GM10248 (cell line): Measurements from ENCODE around the gene CFDP1.

Experiments
- CTCF ChIA-PET: fragments of 300-600 bp; sonication (Branson Sonifier 250); formaldehyde crosslinking; extraction: SDS; loops from one replicate; lab custom pipeline; 2021; ENCODE audit warnings: antibody characterized with exemption; lab: Yijun Ruan, JAX
- POLR2A ChIA-PET: fragments of 350-650 bp; sonication (Branson Sonifier 250); formaldehyde crosslinking; extraction: SDS; loops from one replicate; lab custom pipeline; 2020; ENCODE audit warnings: antibody characterized with exemption; lab: Yijun Ruan, JAX
- DNase-seq: peaks from one replicate; pipeline ENCODE4 v3.0.0; 2012; ENCODE audit errors: extremely low spot score
- TF ChIP-seq, protein P1 (sequence below): IDR thresholded peaks from 2 replicates; pipeline ENCODE4 v1.5.1; 2012; ENCODE audit warnings: mild to moderate bottlenecking, low read depth; ENCODE audit errors: extremely low read depth, missing control alignments, control extremely low read depth

The CFDP1 gene

DNA sequence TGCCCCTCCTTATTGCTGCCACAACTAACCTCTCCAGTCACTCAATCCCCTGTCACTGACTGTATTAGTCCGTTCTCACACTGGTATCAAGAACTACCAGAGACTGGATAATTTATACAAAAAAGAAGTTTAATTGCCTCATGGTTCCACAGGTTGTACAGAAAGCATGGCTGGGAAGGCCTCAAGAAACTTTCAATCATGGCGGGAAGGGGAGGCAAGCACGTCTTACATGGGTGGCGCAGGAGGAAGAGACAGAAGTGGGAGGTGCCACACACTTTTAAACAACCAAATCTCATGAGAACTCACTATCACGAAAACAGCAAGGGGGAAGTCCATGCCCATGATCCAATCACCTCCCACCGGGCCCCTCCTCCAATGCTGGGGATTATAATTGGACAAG, 95.9 kb downstream of the CFDP1 start:
- TF ChIP-seq, protein P1, sequence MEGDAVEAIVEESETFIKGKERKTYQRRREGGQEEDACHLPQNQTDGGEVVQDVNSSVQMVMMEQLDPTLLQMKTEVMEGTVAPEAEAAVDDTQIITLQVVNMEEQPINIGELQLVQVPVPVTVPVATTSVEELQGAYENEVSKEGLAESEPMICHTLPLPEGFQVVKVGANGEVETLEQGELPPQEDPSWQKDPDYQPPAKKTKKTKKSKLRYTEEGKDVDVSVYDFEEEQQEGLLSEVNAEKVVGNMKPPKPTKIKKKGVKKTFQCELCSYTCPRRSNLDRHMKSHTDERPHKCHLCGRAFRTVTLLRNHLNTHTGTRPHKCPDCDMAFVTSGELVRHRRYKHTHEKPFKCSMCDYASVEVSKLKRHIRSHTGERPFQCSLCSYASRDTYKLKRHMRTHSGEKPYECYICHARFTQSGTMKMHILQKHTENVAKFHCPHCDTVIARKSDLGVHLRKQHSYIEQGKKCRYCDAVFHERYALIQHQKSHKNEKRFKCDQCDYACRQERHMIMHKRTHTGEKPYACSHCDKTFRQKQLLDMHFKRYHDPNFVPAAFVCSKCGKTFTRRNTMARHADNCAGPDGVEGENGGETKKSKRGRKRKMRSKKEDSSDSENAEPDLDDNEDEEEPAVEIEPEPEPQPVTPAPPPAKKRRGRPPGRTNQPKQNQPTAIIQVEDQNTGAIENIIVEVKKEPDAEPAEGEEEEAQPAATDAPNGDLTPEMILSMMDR: no peak
- ChIA-PET CTCF (interaction anchor here (1.4 kb wide), 1 partner anchor 12 kb away, joined by 4 read pairs; no protein-coding TSS in a partner anchor), POLR2A (no interaction called here)
- no peak for DNase-seq

DNA sequence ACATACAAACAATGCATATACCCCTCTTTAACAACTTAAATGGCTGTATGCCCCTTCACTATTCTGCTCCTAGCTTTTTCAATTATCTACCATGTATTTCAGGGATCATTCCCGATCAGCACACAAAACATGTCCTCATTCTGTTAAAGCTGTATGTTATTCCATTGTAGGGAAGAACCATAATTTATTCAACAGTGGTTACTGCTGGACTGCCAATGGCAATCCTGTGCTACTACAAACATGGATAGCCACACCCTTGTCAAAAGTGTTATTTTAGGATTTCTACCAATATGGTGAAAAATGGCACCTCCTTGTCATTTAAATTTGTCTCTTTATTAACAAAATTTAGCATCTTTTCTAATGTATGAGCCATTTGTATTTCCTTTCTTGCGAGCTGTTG, 96.8 kb downstream of the CFDP1 start:
- ChIA-PET CTCF (interaction anchor here (0.9 to 1.4 kb wide), 4 partner anchors 11 to 101 kb away, joined by 3 to 4 read pairs (median 3); no protein-coding TSS in a partner anchor), POLR2A (no interaction called here)
- TF ChIP-seq, protein P1: no peak
- no peak for DNase-seq

DNA sequence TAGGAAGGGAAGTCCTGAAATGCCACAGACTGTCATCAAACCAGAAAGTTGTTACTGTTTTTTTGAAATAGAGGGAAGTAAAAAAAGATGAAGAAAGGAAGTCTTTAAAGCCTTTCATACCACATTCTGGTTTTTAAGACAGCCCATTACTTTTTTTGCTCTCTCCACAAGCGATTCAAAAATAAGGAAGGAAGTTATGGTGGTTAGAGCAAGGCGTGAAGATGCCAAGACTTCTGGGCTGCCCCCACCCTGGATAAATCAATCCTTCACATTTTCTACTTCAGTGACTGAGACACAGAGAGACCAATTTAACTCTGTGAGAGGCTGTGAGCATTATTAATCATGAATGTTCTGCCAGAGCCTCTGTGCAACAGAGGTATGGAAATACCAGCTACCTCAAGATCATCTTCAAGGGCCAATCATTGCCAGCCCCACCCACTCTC, 99.6 kb downstream of the CFDP1 start:
- no peak for DNase-seq
- TF ChIP-seq, protein P1: no peak
- CTCF ChIA-PET: interaction anchor here (0.9 to 1.1 kb wide), 2 partner anchors 13 to 27 kb away, joined by 3 read pairs; no protein-coding TSS in a partner anchor
- POLR2A ChIA-PET: no interaction called here

DNA sequence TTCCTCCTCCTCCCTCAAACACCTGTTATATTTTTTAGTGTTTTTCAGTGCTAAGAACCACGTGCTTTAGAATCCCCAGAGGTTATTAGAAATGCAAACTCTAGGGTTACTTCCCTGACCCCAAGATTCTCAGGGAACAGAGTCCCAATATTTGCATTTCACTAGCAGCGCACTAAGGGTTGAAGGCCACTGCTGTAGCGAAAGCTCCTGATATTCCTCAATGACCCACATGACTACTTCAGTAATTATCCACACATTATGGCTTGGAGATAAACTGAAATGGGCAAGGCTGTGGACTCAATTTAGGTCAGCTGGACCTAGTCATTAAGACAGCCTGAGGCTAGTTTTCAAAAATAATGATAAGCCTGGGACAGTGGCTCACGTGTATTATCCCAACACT, 103.4 kb downstream of the CFDP1 start:
- ChIA-PET POLR2A (no interaction called here), CTCF (interaction anchor here (1.1 to 1.6 kb wide), 2 partner anchors 9 to 96 kb away, joined by 3 to 4 read pairs; no protein-coding TSS in a partner anchor)
- TF ChIP-seq, protein P1: no peak
- DNase-seq: no peak

DNA sequence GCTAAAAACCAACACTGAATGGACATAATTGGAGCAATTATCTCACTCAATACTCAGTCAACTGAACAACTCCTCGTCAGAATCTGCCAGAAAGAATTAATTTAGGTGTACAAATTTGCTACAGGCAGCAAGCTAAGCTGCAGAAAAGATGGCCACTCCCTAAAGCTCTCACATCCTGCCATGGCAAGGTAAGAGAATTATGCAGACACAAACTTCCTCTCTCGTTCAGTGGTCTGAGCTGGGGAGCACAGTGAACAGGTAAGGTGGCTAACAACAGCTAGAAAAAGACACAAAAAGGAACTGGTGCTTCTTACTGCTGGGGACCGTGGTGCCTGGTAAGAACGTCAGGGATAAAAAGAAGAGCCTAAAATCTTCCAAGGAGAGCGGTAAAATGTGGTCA, 107.0 kb downstream of the CFDP1 start:
- CTCF ChIA-PET: interaction anchor here (0.8 to 1.7 kb wide), 4 partner anchors 9 to 42 kb away, joined by 3 to 6 read pairs (median 4); no protein-coding TSS in a partner anchor
- no peak for DNase-seq
- POLR2A ChIA-PET: no interaction called here
- TF ChIP-seq, protein P1: no peak

DNA sequence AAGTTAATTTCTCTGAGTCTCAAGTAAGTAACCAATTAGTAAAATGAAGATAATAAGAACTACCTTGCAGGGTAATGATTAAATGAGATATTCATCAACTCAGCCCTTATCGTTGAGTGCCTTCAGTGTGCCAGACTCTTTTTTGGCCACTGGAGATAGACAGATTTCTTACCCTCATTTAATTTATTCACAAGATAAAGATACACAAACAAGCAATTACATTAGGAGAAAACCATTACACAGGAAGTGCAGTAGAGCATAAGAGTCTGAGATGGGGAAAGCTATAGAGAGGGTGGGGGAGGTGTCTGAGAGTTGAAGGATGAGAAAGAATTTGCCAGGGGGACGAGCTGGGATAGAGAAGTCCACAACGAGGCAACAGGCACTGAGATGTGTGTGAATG, 109.4 kb downstream of the CFDP1 start:
- TF ChIP-seq, protein P1: no peak
- no peak for DNase-seq
- ChIA-PET CTCF (no interaction called here), POLR2A (no interaction called here)

DNA sequence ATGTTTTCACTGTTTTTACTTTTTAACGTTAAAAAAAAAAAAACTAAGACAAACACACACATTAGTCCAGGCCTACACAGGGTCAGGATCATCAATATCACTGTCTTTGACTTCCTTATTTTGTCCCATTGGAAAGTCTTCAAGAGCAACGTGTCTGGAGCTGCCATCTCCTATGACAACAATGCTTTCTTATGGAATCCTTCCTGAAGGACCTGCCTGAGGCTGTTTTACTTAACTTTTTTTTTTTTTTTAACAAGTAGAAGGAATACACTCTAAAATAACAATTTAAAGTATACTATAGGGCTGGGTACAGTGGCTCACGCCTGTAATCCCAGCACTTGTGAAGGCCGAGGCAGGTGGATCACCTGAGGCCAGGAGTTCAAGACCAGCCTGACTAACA, 110.1 kb downstream of the CFDP1 start:
- ChIA-PET POLR2A (no interaction called here), CTCF (no interaction called here)
- TF ChIP-seq, protein P1: no peak

More for the DNA sequence above, 110.1 kb downstream of the CFDP1 start:
- DNase-seq: no peak
